PC-9 (cell line): ENCODE data around the gene SFI1.

ENCODE experiments used
- EZH2 ChIP-seq: fragments of 200-600 bp; sonication (generic); IDR thresholded peaks from 2 replicates; pipeline ENCODE4 v1.8.0; 2017; ENCODE audit warnings: antibody characterized with exemption, low read depth
- TF ChIP-seq, protein P1 (sequence below): fragments of 200-600 bp; sonication (generic); conservative IDR thresholded peaks from 2 replicates; pipeline ENCODE4 v1.6.1; 2017; ENCODE audit warnings: mixed run types, antibody characterized with exemption, mild to moderate bottlenecking, moderate library complexity

DNA sequence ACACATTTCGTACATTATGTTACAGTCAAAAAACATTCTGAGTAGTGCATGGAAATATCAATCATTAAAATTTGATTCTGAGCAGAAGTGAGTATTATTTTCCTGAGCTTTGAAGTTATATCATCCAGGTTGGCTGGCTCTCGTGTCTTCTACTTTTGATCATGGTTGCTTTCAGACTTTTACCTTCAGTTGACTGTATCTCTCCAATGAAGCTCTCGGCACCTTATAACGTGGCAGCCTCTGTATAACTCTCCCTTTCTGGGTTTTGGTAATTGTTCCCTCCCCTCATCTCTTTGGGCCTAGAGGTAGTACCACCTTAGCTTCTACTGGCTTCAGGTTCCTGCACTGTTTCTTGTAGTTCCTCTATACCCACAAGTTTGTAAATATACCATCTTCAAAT lies 12.2 kb downstream of the SFI1 start:
- TF ChIP-seq, protein P1, sequence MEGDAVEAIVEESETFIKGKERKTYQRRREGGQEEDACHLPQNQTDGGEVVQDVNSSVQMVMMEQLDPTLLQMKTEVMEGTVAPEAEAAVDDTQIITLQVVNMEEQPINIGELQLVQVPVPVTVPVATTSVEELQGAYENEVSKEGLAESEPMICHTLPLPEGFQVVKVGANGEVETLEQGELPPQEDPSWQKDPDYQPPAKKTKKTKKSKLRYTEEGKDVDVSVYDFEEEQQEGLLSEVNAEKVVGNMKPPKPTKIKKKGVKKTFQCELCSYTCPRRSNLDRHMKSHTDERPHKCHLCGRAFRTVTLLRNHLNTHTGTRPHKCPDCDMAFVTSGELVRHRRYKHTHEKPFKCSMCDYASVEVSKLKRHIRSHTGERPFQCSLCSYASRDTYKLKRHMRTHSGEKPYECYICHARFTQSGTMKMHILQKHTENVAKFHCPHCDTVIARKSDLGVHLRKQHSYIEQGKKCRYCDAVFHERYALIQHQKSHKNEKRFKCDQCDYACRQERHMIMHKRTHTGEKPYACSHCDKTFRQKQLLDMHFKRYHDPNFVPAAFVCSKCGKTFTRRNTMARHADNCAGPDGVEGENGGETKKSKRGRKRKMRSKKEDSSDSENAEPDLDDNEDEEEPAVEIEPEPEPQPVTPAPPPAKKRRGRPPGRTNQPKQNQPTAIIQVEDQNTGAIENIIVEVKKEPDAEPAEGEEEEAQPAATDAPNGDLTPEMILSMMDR = no peak
- no peak for TF ChIP-seq EZH2
